OCI-LY1 (cell line): ENCODE data around the gene TECR.
A peak's percentile ranks its signal among the peaks of the same experiment; 100 is the strongest.

Experiments
- H2AFZ ChIP-seq: fragments of 200-600 bp; sonication (generic), shearing (Covaris generic); 2 replicates; pipeline ENCODE4 v1.6.0; 2014; ENCODE audit warnings: antibody characterized with exemption, mild to moderate bottlenecking, low read length
- H3F3A ChIP-seq: fragments of 200-600 bp; sonication (generic), shearing (Covaris generic); 2 replicates; pipeline ENCODE4 v1.6.0; 2014; ENCODE audit warnings: mild to moderate bottlenecking, antibody characterized with exemption, low read length, moderate library complexity; ENCODE audit not compliant: insufficient read depth
- H3K27ac ChIP-seq: fragments of 200-600 bp; sonication (generic); 2 replicates; pipeline ENCODE4 v1.5.1; 2014; ENCODE audit warnings: low read length, mixed run types, mild to moderate bottlenecking, low read depth; ENCODE audit not compliant: poor library complexity, severe bottlenecking
- H3K27me3 ChIP-seq: fragments of 200-600 bp; sonication (generic); 2 replicates; pipeline ENCODE4 v1.6.0; 2014; ENCODE audit warnings: antibody characterized with exemption, mild to moderate bottlenecking, low read length, moderate library complexity; ENCODE audit not compliant: insufficient read depth
- H3K36me3 ChIP-seq: fragments of 200-600 bp; sonication (generic); 2 replicates; pipeline ENCODE4 v1.6.1; 2014; ENCODE audit warnings: mild to moderate bottlenecking, antibody characterized with exemption, low read length, moderate library complexity, mixed read lengths; ENCODE audit not compliant: insufficient read depth
- H3K4me1 ChIP-seq: fragments of 200-600 bp; sonication (generic); 2 replicates; pipeline ENCODE4 v1.5.1; 2014; ENCODE audit warnings: mild to moderate bottlenecking, low read length, moderate library complexity; ENCODE audit not compliant: insufficient read depth, severe bottlenecking
- H3K4me2 ChIP-seq: fragments of 200-600 bp; sonication (generic), shearing (Covaris generic); 2 replicates; pipeline ENCODE4 v1.6.1; 2014; ENCODE audit warnings: low read length
- H3K4me3 ChIP-seq: fragments of 200-600 bp; sonication (generic); 2 replicates; pipeline ENCODE4 v1.5.1; 2014; ENCODE audit warnings: low read length, low read depth, mild to moderate bottlenecking, mixed read lengths; ENCODE audit not compliant: poor library complexity, severe bottlenecking
- H3K79me2 ChIP-seq: fragments of 200-600 bp; shearing (Covaris generic); 2 replicates; pipeline ENCODE4 v1.6.1; 2016; ENCODE audit warnings: mixed run types, low read length, mixed read lengths; ENCODE audit not compliant: insufficient read depth
- H3K9ac ChIP-seq: fragments of 200-600 bp; sonication (generic), shearing (Covaris generic); 2 replicates; pipeline ENCODE4 v1.6.1; 2014; ENCODE audit warnings: mild to moderate bottlenecking, low read length, mixed read lengths
- H3K9me2 ChIP-seq: fragments of 200-600 bp; sonication (generic), shearing (Covaris generic); 2 replicates; pipeline ENCODE4 v1.6.1; 2014; ENCODE audit warnings: low read depth, mild to moderate bottlenecking, low read length, mixed read lengths
- H3K9me3 ChIP-seq: fragments of 200-600 bp; shearing (Covaris generic); 2 replicates; pipeline ENCODE4 v1.6.1; 2014; ENCODE audit warnings: low read length, mixed read lengths
- H4K20me1 ChIP-seq: fragments of 200-600 bp; sonication (generic), shearing (Covaris generic); 2 replicates; pipeline ENCODE4 v1.6.0; 2016; ENCODE audit warnings: mild to moderate bottlenecking, low read length; ENCODE audit not compliant: insufficient read depth
- EZH2 ChIP-seq: fragments of 200-600 bp; sonication (generic), shearing (Covaris generic); IDR thresholded peaks from 2 replicates; pipeline ENCODE4 v1.8.0; 2017; ENCODE audit warnings: borderline replicate concordance, mixed run types, mild to moderate bottlenecking, antibody characterized with exemption, low read length, moderate library complexity, mixed read lengths
- TF ChIP-seq, protein P1 (sequence below): fragments of 200-600 bp; sonication (generic), shearing (Covaris generic); IDR thresholded peaks from 2 replicates; pipeline ENCODE4 v1.5.1; 2017; ENCODE audit warnings: mild to moderate bottlenecking, antibody characterized with exemption, low read length, moderate library complexity, mixed read lengths

The TECR gene

DNA sequence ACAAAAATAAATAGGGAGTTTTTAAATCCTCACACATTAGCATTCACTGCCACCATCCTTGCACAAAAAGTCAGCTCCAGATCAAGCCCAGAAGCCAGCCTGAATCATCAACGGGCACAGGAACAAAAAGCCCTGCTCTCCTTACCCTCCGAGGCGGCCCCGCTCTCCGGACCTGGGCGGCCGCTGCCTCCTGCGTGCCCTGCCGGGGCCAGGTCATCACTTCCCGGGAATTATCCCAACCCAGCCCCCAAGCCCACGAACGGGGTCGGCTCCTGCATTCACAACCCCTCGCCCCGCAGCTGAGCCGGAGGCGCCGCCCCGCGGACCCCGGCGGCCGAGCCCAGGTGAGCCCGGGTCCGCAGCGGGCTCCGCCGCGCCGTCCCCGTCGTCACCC is 12.0 kb upstream of the TECR start:
- H3K4me2 ChIP-seq, result peak overlapping the region; percentile 84
- no peak overlapping the region for H2AFZ ChIP-seq
- peak overlapping the region; percentile 98 for H3K4me3 ChIP-seq
- no peaks in the 10 kb centered on the region for H3K9me2 ChIP-seq
- TF ChIP-seq, protein P1, sequence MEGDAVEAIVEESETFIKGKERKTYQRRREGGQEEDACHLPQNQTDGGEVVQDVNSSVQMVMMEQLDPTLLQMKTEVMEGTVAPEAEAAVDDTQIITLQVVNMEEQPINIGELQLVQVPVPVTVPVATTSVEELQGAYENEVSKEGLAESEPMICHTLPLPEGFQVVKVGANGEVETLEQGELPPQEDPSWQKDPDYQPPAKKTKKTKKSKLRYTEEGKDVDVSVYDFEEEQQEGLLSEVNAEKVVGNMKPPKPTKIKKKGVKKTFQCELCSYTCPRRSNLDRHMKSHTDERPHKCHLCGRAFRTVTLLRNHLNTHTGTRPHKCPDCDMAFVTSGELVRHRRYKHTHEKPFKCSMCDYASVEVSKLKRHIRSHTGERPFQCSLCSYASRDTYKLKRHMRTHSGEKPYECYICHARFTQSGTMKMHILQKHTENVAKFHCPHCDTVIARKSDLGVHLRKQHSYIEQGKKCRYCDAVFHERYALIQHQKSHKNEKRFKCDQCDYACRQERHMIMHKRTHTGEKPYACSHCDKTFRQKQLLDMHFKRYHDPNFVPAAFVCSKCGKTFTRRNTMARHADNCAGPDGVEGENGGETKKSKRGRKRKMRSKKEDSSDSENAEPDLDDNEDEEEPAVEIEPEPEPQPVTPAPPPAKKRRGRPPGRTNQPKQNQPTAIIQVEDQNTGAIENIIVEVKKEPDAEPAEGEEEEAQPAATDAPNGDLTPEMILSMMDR, result no peak
- TF ChIP-seq EZH2, result no peak
- peaks cover 16% of the 10 kb centered on the region for H3K79me2 ChIP-seq
- H3K4me1 ChIP-seq, result peaks cover 36% of the 10 kb centered on the region
- H3F3A ChIP-seq, result peaks cover 14% of the 10 kb centered on the region
- peak overlapping the region; percentile 99 for H3K9ac ChIP-seq
- H3K27me3 ChIP-seq, result no peaks in the 10 kb centered on the region
- H4K20me1 ChIP-seq, result no peaks in the 10 kb centered on the region
- no peaks in the 10 kb centered on the region for H3K9me3 ChIP-seq
- H3K36me3 ChIP-seq, result peaks cover 45% of the 10 kb centered on the region
- H3K27ac ChIP-seq, result no peak overlapping the region

DNA sequence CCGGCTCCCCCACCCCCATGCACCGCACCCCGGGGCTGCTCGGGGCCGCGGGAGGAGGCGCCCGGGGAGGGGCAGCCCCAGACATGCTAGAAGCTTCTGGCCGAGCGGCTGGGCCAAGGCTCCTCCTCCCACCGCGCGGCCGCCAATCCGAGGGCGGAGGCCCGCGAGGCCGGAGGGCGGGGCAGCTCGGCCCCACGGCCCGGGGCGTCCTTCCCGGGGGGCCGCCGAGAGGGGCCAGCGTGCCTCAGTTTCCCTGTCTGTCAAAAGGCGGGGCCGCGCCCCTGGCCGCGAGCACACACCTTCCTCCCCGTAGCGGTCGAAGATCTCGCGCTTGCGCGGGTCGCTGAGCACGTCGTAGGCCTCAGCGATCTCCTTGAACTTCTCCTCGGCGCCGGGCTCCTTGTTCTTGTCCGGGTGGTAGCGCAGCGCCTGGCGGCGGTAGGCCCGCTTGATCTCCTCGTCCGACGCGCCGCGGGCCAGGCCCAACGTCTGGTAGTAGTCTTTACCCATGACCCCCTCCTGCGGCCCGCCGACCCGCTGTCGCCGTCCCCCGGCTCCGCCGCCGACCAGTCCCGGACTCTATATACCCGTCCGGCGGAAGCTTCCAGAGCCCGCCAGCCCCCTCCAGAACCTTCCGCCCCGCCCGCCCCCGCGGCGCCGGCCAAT is 11.4 kb upstream of the TECR start, which contains the start of gene DNAJB1:
Gene DNAJB1, minus strand, starts transcription at position 558 of the 666 bp plus-strand sequence. Its CDS starts 48 bp downstream, at position 510.
- peaks cover 16% of the 10 kb centered on the region for H3K79me2 ChIP-seq
- H3F3A ChIP-seq, result peaks cover 14% of the 10 kb centered on the region
- no peaks in the 10 kb centered on the region for H3K27me3 ChIP-seq
- H3K4me2 ChIP-seq, result peak within 1 kb of the TSS; percentile 84
- H4K20me1 ChIP-seq, result no peaks in the 10 kb centered on the region
- peak within 1 kb of the TSS; percentile 78 for H3K27ac ChIP-seq
- H3K4me1 ChIP-seq, result peaks cover 41% of the 10 kb centered on the region
- H3K9ac ChIP-seq, result peak within 1 kb of the TSS; percentile 99
- peaks cover 40% of the 10 kb centered on the region for H3K36me3 ChIP-seq
- no peaks in the 10 kb centered on the region for H3K9me3 ChIP-seq
- H3K9me2 ChIP-seq, result no peaks in the 10 kb centered on the region
- no peak within 1 kb of the TSS for H2AFZ ChIP-seq
- H3K4me3 ChIP-seq, result peak within 1 kb of the TSS; percentile 98
- TF ChIP-seq EZH2, result no peak
- TF ChIP-seq, protein P1, result no peak

DNA sequence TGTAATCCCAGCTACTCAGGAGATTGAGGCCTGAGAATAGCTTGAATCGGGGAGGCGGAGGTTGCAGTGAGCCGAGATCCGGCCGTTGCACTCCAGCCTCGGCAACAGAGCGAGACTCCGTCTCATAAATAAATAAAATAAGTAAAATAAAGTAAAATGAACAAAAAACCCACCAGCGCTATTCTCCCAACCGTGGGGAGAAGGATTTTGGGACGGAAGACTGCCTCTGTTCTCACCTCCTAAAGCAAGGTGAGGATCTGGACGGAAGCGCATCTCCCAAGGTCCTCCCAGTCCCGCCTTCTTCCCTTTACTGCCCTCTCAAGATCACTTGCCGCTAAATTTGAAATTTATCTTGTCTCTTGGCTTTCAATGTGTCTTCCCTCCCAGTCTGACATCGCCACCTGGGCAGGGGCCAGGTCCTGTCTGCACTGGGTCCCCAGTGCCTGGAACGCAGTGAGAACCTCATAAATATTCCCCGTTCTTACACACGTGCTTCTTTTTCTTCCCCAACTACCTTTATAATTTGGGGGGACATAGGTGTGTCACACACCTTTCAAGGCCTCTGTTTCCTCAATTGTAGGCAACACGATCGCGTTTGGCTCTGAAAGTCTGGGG is 10.0 kb upstream of the TECR start:
- H3K9ac ChIP-seq, result no peak overlapping the region; the same call in 1 of the 2 replicates
- H3F3A ChIP-seq, result peaks cover 9% of the 10 kb centered on the region; the same call in 1 of the 2 replicates
- no peak overlapping the region for H2AFZ ChIP-seq
- peaks cover 32% of the 10 kb centered on the region for H3K36me3 ChIP-seq
- H3K9me2 ChIP-seq, result no peaks in the 10 kb centered on the region
- H3K79me2 ChIP-seq, result peaks cover 16% of the 10 kb centered on the region
- H3K27ac ChIP-seq, result peak overlapping the region; percentile 70
- H3K4me1 ChIP-seq, result peaks cover 48% of the 10 kb centered on the region
- TF ChIP-seq EZH2, result no peak
- TF ChIP-seq, protein P1, result no peak
- peak overlapping the region; percentile 53 for H3K4me3 ChIP-seq
- H4K20me1 ChIP-seq, result no peaks in the 10 kb centered on the region
- no peaks in the 10 kb centered on the region for H3K27me3 ChIP-seq
- H3K9me3 ChIP-seq, result no peaks in the 10 kb centered on the region
- H3K4me2 ChIP-seq, result peak overlapping the region; percentile 62
